Epithelial cell of esophagus (primary cell): ENCODE results near the gene VDAC1.
A peak's percentile ranks its signal among the peaks of the same experiment; 100 is the strongest.

Source experiments
- DNase-seq: peaks from one replicate; pipeline ENCODE4 v3.0.0; 2010; ENCODE audit warnings: low read depth
- H3K4me3 ChIP-seq: 2 replicates; pipeline ENCODE4 v1.5.1; 2011; ENCODE audit warnings: mild to moderate bottlenecking, low read length, control low read depth
- CTCF ChIP-seq: IDR thresholded peaks from 2 replicates; pipeline ENCODE4 v1.5.1; 2011; ENCODE audit warnings: low read depth, mild to moderate bottlenecking, low read length, control low read depth, inconsistent platforms; ENCODE audit not compliant: insufficient read depth; ENCODE audit errors: missing control alignments

Gene VDAC1

DNA sequence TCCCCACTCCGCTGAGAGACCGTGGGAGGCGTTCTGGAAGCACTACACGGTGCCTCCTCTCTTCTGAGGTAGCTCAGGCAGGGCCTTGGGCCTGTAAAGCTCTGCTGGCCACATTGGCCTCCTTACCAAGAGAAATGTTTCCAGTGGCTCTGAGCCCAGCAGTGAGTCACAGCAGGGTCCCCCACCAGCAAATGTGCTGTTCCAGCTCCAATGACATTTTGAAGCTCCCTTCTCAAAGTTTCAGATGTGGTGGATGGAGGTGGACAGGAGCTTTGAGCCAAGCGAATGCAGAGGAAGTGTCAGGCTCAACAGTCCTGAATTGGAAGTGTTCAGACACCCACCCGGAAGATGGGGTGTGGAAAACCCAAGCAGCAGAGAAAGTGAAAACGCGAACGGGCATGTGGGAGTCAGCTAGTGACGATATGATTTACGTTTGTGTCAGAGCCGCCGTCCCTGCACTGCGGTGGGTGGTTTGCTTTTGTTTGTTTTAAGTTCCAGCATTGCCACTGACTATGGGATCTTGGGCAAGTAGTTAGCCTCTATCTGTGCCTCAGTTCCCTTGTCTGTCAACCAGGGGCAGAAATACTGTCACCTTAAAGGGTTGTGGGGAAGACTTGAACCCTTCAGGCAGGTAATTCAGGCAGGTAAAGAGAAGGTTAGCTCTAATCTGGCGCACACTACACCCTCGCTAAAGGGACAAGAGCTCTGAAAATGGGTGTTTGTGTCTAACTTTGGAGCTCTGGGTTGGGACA is 74.5 kb downstream of the VDAC1 start:
- no peak for TF ChIP-seq CTCF
- DNase-seq, result no peak
- H3K4me3 ChIP-seq, result no peak overlapping the region

DNA sequence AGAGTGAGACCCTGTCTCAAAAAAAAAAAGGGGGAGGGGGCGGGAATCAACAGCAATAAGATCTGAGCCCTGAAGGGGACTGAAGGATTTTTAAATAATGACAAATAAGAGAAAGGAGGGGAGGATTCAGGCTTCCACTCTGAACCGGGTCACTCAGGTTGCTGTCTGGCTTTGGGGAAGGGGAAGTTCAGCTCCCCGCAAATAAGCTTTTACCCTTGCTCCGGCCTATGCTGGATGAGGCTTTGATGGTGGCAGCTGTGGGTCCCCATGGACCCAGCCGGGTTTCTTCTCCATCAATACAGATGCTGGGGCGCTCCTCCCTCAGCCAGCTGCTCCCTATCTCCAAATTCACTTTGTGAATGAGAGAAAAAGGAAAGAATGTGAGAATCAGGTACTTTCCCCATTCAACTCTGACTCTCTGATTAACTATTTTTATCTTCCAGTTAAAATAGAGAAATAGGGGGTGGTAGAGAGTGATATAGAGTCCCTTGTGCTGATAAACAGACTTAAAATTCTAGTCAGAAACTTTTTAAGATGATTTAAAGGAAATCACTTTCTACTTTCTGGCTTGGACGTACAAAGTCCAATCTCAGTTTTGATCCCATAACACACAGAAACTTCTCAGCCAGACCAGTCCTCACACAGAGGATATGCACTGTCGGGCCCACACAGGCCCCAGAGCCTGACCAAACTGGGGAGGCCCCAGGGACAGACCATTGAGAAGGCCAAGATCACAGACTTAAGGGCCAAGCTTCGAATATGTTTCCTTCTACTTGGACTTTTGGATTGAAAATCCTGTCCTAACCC is 76.0 kb downstream of the VDAC1 start:
- no peak for DNase-seq
- TF ChIP-seq CTCF, result no peak
- H3K4me3 ChIP-seq, result no peak overlapping the region

- DNase-seq, result no peak
- no peak overlapping the region for H3K4me3 ChIP-seq
- no peak for TF ChIP-seq CTCF
Measured at GRCh38 chr5:133927300-133928180, 77.2 kb downstream of the VDAC1 start.

GRCh38 chr5:133926489-133927299 is 78.1 kb downstream of the VDAC1 start:
- no peak for TF ChIP-seq CTCF
- no peak overlapping the region for H3K4me3 ChIP-seq
- no peak for DNase-seq

DNA sequence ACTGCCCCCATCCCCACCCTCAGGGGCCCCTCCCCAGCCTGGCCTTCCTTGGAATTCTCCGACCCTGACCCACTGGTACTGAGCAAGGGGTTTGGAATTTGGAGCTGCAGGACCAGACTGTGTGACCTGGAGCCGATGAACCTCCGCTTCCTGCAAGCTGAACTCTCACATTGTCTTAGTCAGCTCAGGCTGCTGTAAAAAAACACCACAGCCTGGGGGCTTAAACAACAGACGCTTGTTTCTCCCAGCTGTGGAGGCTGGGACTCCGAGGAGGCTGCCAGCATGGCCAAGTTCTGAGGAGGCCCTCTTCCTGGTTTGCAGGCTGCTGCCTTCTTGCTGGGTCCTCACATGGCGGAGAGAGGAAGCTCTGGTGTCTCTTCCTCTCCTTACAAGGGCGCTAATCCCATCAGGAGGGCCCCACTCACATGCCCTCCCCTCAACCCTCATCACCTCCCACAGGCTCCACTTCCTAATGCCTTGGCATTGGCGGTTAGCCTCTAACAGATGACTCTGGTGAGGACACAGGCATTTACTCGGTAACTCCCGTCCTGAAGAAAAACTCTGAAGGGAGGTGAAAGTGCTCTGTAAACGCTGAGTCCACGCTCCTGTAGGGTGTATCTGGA is 78.8 kb downstream of the VDAC1 start:
- TF ChIP-seq CTCF, result no peak
- no peak overlapping the region for H3K4me3 ChIP-seq
- peak; percentile 54 for DNase-seq

GRCh38 chr5:133925269-133925668 is 79.5 kb downstream of the VDAC1 start:
- H3K4me3 ChIP-seq, result no peak overlapping the region
- no peak for TF ChIP-seq CTCF
- DNase-seq, result no peak
